CD14-positive monocyte (primary cell): ENCODE measurements around the gene ITGA2. TPM values are rescaled to one million over a fixed set of nuclear protein-coding genes. Genes with fewer than 3 reads are reported as not detected.
"Not testable (repeated sequence)": the region's sequence is repeated elsewhere in the genome, so short reads cannot be mapped to it uniquely, and the experiment has no call there.

Experiments used
- DNase-seq, 3 donors: peaks; one replicate each; pipeline ENCODE4 v3.0.0-alpha.2; 2011 to 2022
- H2AFZ ChIP-seq: 2 replicates; pipeline ENCODE4 v1.6.0; 2012; ENCODE audit warnings: mild to moderate bottlenecking, low read depth, low read length, inconsistent platforms; ENCODE audit not compliant: insufficient read depth, poor library complexity, severe bottlenecking
- H3K27ac ChIP-seq, 2 donors: 1 replicate in 1 of 2; 2 replicates in 1 of 2; pipeline ENCODE4 v1.5.1; 2012 to 2013; ENCODE audit warnings: low read length in 2 of 2, control low read depth in 1 of 2, inconsistent platforms in 1 of 2, low read depth in 1 of 2, mild to moderate bottlenecking in 1 of 2
- H3K27me3 ChIP-seq, 2 donors: one replicate each; pipeline versions ENCODE4 v1.6.0 to v1.6.1; 2011 to 2013; ENCODE audit warnings: low read length in 2 of 2; ENCODE audit not compliant: control insufficient read depth in 2 of 2, insufficient read depth in 2 of 2
- H3K36me3 ChIP-seq, 2 donors: replicated peaks in 1 of 2; 1 replicate in 1 of 2; 2 replicates in 1 of 2; pipeline versions ENCODE4 v1.5.1 to v1.6.1; 2012 to 2013; ENCODE audit warnings: low read length in 2 of 2, control low read depth in 1 of 2, inconsistent platforms in 1 of 2, mild to moderate bottlenecking in 1 of 2; ENCODE audit not compliant: insufficient read depth in 2 of 2, control insufficient read depth in 1 of 2
- H3K4me1 ChIP-seq, 2 donors: 1 replicate in 1 of 2; 2 replicates in 1 of 2; pipeline versions ENCODE4 v1.5.1 to v1.6.1; 2012 to 2013; ENCODE audit warnings: low read length in 2 of 2, control low read depth in 1 of 2, inconsistent platforms in 1 of 2, mild to moderate bottlenecking in 1 of 2, moderate library complexity in 1 of 2; ENCODE audit not compliant: insufficient read depth in 2 of 2, control insufficient read depth in 1 of 2
- H3K4me2 ChIP-seq: replicated peaks from 2 replicates; pipeline ENCODE3; 2012; ENCODE audit warnings: low read length, moderate library complexity, mild to moderate bottlenecking; ENCODE audit not compliant: poor library complexity, severe bottlenecking; ENCODE audit errors: extremely low read depth
- H3K4me3 ChIP-seq, 3 experiments: fragments of 200-600 bp in 1 of 3; sonication (generic) in 1 of 3; replicated peaks in 1 of 3; 1 replicate in 2 of 3; 2 replicates in 1 of 3; pipeline ENCODE4 v1.5.1; 2011 to 2013; ENCODE audit warnings: low read length in 3 of 3, mild to moderate bottlenecking in 3 of 3, control low read depth in 2 of 3, low read depth in 2 of 3, inconsistent platforms in 1 of 3, moderate library complexity in 1 of 3
- H3K79me2 ChIP-seq: 2 replicates; pipeline ENCODE4 v1.6.0; 2012; ENCODE audit warnings: mild to moderate bottlenecking, control low read depth, inconsistent platforms, low read length, moderate library complexity; ENCODE audit not compliant: insufficient read depth
- H3K9ac ChIP-seq: 2 replicates; pipeline ENCODE4 v1.6.0; 2017; ENCODE audit warnings: low read length, mild to moderate bottlenecking; ENCODE audit not compliant: insufficient read depth, poor library complexity, severe bottlenecking
- H3K9me3 ChIP-seq, 2 donors: replicated peaks in 1 of 2; 1 replicate in 1 of 2; 2 replicates in 1 of 2; pipeline versions ENCODE4 v1.5.1 to v1.6.1; 2012 to 2013; ENCODE audit warnings: low read length in 2 of 2, control low read depth in 1 of 2; ENCODE audit not compliant: control insufficient read depth in 1 of 2, insufficient read depth in 1 of 2
- H4K20me1 ChIP-seq: 2 replicates; pipeline ENCODE4 v1.6.0; 2012; ENCODE audit warnings: mild to moderate bottlenecking, low read length, control low read depth, moderate library complexity; ENCODE audit not compliant: insufficient read depth
- H3K27ac Mint-ChIP-seq, 7 donors: one replicate each; pipeline ENCODE4 v1.8.0; 2020; ENCODE audit warnings: mild to moderate bottlenecking in 7 of 7, mixed read lengths in 7 of 7, moderate library complexity in 6 of 7, inconsistent platforms in 2 of 7
- H3K27me3 Mint-ChIP-seq, 3 donors: one replicate each; pipeline ENCODE4 v1.8.0; 2021 to 2022; ENCODE audit warnings: low read depth in 3 of 3, mild to moderate bottlenecking in 3 of 3, mixed read lengths in 3 of 3, moderate library complexity in 3 of 3, inconsistent platforms in 1 of 3
- H3K36me3 Mint-ChIP-seq, 2 donors: one replicate each; pipeline ENCODE4 v1.8.0; 2020; ENCODE audit warnings: mixed read lengths in 2 of 2, inconsistent platforms in 1 of 2, mild to moderate bottlenecking in 1 of 2
- H3K4me1 Mint-ChIP-seq: one replicate; pipeline ENCODE4 v1.8.0; 2020; ENCODE audit warnings: mild to moderate bottlenecking, mixed read lengths
- H3K4me3 Mint-ChIP-seq, 2 donors: one replicate each; pipeline ENCODE4 v1.8.0; 2020; ENCODE audit warnings: mild to moderate bottlenecking in 2 of 2, mixed read lengths in 2 of 2, moderate library complexity in 1 of 2
- H3K9me3 Mint-ChIP-seq, 7 donors: one replicate each; pipeline ENCODE4 v1.8.0; 2020 to 2022; ENCODE audit warnings: mixed read lengths in 7 of 7, mild to moderate bottlenecking in 6 of 7, moderate library complexity in 6 of 7, inconsistent platforms in 2 of 7
- CTCF ChIP-seq: fragments of 200-600 bp; IDR thresholded peaks from one replicate; pipeline ENCODE4 v1.8.0; 2022; ENCODE audit warnings: antibody characterized with exemption, mild to moderate bottlenecking
- WGBS: methylation state at CpG from one replicate; pipeline ENCODE4 v1.1.5; 2013; ENCODE audit warnings: missing lambda C conversion rate; ENCODE audit not compliant: insufficient coverage; 5-methylcytosine and 5-hydroxymethylcytosine counted together
- intact Hi-C, 2 donors: fragments of 100-400 bp; cut with micrococcal nuclease; formaldehyde crosslinking; loops; one replicate each; pipeline versions ENCODE4 v1.15.0 to v1.15.1; 2023
- polyA plus RNA-seq, 3 donors: library from polyadenylated mRNA; depleted of rRNA in 1 of 3; unstranded in 2 of 3; stranded (reverse) in 1 of 3; fragments of 300-500 nt in 2 of 3; fragments of >200 nt in 1 of 3; fragmentation: Illumina TruSeq in 2 of 3; gene quantifications; 1 replicate in 2 of 3; 2 replicates in 1 of 3; pipeline ENCODE4 v1.2.3, GENCODE V29; 2012 to 2021

Gene ITGA2
- polyA plus RNA-seq, 3 donors, result not detected

GRCh38 chr5:52963636-52964035 is 25.5 kb upstream of the ITGA2 start:
- Histone ChIP-seq H3K27me3 (no peaks in the 10 kb centered on the region), H3K36me3 (no peaks in the 10 kb centered on the region), H3K9ac (no peak overlapping the region), H3K9me3 (no peaks in the 10 kb centered on the region), H3K4me1 (no peaks in the 10 kb centered on the region), H4K20me1 (no peaks in the 10 kb centered on the region), H2AFZ (no peak overlapping the region), H3K4me3 (no peak overlapping the region), H3K27ac (no peak overlapping the region), H3K4me2 (no peak overlapping the region), H3K79me2 (no peaks in the 10 kb centered on the region)
- intact Hi-C loops, result no loop called here
- no peak for DNase-seq
- WGBS, result no CpG with 5 or more reads among the region's 1 CpG
- H3K4me1 Mint-ChIP-seq, result no peaks in the 10 kb centered on the region
- peaks cover 0 to 5% (median 3%) of the 10 kb centered on the region in 7 donors for H3K9me3 Mint-ChIP-seq
- H3K27me3 Mint-ChIP-seq, result peaks cover 0 to under 1% (median 0%) of the 10 kb centered on the region in 3 donors
- H3K4me3 Mint-ChIP-seq, result no peak overlapping the region
- H3K36me3 Mint-ChIP-seq, result no peaks in the 10 kb centered on the region
- H3K27ac Mint-ChIP-seq, result no peak overlapping the region
- no peak for TF ChIP-seq CTCF

GRCh38 chr5:52964138-52964537 is 25.0 kb upstream of the ITGA2 start:
- Histone ChIP-seq H3K79me2 (no peaks in the 10 kb centered on the region), H3K4me2 (no peak overlapping the region), H3K9me3 (no peaks in the 10 kb centered on the region), H3K4me1 (no peaks in the 10 kb centered on the region), H3K4me3 (no peak overlapping the region), H4K20me1 (no peaks in the 10 kb centered on the region), H3K9ac (no peak overlapping the region), H3K27me3 (no peaks in the 10 kb centered on the region), H3K36me3 (no peaks in the 10 kb centered on the region), H2AFZ (no peak overlapping the region), H3K27ac (no peak overlapping the region)
- Mint-ChIP-seq H3K27ac (no peak overlapping the region), H3K36me3 (no peaks in the 10 kb centered on the region), H3K4me3 (no peak overlapping the region), H3K9me3 (peaks cover 0 to 10% (median 6%) of the 10 kb centered on the region in 7 donors), H3K4me1 (no peaks in the 10 kb centered on the region), H3K27me3 (peaks cover 0 to 1% (median 0%) of the 10 kb centered on the region in 3 donors)
- TF ChIP-seq CTCF, result no peak
- no peak for DNase-seq
- intact Hi-C loops, result no loop called here
- no CpG with 5 or more reads among the region's 1 CpG for WGBS

GRCh38 chr5:52976157-52976556 is 13.0 kb upstream of the ITGA2 start:
- H3K27ac Mint-ChIP-seq, H3K27me3 ChIP-seq, H3K4me1 ChIP-seq, H3K36me3 ChIP-seq, H3K4me3 ChIP-seq, H3K79me2 ChIP-seq, DNase-seq, H3K27me3 Mint-ChIP-seq, H3K27ac ChIP-seq, H3K9ac ChIP-seq, H3K4me1 Mint-ChIP-seq, intact Hi-C loops, H4K20me1 ChIP-seq, H3K4me2 ChIP-seq, H2AFZ ChIP-seq, H3K36me3 Mint-ChIP-seq, H3K4me3 Mint-ChIP-seq: not testable (repeated sequence)
- 50% methylated on average over 2 of the region's 7 CpGs for WGBS
- H3K9me3 Mint-ChIP-seq, result peaks cover 7 to 26% (median 16%) of the 10 kb centered on the region in 7 donors
- peaks cover 10 to 20% of the 10 kb centered on the region in 2 donors for H3K9me3 ChIP-seq
